Inflammatory macrophage (primary cell): ENCODE data around the gene KCTD16.

Experiments
- DNase-seq, 2 donors: peaks; one replicate each; pipeline ENCODE4 v3.0.0-alpha.2; 2020 to 2022

The KCTD16 gene

DNA sequence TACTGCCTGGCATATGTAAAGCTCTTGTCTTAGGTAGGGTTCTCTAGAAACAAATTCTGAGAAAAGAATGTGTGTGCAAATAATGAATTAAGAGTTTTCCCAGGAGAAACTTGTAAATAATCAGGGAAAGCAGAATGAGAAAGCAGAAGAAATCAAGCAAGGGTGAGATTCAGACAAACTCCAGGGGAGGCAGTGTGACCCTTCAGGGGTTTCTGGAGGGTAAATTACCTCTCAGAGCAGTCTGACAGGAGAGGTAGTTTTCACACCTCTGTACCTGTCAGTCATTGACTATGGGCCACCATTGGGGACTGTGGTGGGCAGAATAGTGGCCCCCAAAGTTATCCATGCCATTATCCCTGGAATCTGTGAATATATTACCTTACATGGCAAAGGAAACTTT lies 124.6 kb downstream of the KCTD16 start:
- DNase-seq, result no peak

DNA sequence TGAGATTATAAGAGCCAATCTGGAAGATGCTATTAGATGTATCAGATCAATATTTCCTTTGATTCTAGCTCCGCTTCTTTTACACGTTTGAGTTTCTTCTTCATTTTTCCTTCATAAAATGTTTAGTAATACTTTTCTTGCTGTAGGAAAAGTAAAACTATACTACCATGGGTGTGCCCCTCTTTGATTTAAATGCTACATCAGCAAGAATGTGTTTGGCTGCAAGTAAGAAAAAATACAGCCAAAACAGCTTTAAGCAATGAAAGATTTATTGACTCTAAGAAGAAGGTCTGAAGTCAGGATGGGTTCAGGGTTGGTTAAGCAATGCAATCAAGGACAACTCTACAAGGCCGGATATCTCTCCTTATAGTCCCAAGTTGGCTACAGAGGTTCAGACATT lies 126.4 kb downstream of the KCTD16 start:
- DNase-seq, result no peak

- DNase-seq, result no peak
Observed at GRCh38 chr5:144298658-144299057, 128.0 kb downstream of the KCTD16 start.

GRCh38 chr5:144304688-144305087 lies 134.0 kb downstream of the KCTD16 start:
- no peak for DNase-seq

GRCh38 chr5:144307736-144308135 lies 137.1 kb downstream of the KCTD16 start:
- DNase-seq, result no peak

DNA sequence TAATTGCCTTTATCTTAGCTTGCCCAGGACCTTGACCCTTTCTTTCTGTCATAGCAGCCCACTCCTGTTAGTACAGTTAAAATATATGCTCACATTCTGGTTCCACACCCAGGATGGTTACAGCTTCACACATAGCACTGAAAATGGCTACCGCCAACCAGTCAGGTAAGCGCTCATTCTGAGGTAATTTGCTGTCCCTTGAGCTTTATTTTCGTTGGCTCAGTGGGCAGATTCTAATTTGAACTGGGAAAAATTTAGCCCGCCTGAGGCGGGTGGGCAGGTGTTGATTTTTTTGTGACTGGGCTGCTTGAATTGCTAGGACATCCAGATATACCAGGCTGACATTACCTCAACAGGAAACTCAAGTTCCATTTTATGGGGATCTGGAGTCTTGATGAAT lies 137.5 kb downstream of the KCTD16 start:
- DNase-seq, result no peak

DNA sequence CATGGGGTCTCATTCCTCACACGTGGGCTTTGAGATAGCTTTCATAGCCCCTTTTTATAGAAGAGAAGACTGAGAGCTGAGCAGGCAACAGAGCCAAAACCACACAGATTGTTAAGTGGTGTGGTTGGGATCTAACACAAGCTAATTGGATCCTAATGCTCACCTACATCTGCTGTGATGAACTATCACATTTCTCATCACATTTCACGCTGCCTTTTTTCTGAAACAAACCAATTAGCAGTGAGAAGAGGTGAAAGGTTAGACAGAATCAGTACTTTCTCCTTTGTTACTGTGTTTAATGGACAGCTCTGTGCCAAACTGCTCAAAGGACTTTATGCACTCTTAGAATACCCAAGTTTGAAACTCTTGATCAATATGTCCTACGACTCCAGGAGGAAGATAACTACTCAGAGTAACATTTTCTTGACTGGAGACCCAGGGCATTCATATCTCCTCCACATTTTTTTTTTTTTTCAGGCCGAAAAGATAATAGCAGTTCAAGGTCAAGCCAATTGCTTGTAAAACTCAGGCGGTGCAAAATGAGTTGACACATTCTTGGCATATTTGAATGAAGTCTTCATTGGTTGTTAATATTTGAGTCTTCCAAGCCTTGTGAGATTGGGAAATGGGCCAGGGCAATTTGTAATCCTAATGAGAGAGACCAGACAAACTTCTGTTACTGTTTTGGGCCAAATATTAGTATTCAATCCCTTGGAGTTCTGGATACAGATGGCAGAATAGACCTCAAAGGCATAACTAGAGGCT lies 138.4 kb downstream of the KCTD16 start:
- no peak for DNase-seq

DNA sequence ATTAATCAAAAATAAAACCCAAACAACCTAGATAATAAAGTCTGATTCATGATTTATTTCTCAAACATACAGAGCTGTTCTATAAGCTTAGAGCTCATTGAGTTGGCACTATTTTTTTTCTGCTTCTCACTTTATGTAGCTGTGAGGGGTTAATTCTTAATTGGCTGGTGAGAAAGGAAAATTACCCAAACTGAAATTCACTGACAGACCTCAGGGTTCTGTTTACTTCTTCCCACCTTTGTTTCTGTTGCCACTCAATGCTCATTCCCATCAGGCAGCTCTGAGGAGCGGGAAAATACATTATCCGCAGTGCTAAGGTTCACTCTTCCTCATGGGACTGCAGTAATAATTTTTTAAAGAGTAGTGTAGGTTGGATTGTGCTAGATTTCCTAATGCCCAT lies 139.9 kb downstream of the KCTD16 start:
- no peak for DNase-seq

DNA sequence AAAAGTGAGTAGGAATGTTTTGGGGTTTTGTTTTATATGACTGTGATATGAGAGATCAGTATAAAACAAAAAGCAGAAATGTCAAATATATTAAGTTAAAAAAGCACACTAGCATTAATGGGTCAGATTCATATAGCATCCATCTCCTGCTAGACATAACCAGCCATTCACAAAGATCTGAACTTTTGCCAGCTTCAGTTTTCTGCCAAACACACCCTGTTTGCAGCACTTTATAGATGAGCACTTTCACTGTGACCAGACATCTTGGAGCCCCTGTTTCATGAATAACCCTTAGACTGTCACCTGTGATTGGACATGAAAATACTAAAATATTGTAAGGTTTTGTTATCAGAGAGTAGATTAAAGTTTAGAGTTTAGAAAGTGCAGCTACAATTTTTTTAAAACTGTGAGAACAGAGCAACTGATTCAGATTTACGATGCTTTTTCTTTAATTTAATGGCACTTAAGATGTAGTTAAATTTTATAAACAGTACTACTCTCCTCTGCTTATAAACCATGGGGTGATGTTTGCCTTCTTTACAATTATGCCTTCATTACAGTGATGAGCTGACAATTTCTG lies 142.6 kb downstream of the KCTD16 start:
- DNase-seq, result no peak

DNA sequence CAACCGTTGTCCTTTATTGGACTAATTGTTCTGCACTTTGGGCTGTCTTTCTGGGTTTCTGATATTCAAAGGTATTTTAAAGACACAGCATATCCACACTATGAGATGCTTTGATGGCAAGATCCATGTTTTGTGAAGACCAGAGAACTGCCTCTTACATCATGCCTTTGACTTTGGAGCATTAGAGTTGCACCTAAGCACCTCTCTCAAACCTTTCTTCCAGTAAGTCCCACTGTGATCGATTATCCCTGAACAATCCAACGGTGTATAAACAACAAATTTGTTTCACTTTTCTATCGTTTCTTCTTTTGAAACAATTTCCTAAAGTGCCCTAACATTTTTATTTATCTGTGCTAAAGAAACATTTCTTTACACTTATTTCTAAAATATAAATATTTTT lies 144.4 kb downstream of the KCTD16 start:
- no peak for DNase-seq

DNA sequence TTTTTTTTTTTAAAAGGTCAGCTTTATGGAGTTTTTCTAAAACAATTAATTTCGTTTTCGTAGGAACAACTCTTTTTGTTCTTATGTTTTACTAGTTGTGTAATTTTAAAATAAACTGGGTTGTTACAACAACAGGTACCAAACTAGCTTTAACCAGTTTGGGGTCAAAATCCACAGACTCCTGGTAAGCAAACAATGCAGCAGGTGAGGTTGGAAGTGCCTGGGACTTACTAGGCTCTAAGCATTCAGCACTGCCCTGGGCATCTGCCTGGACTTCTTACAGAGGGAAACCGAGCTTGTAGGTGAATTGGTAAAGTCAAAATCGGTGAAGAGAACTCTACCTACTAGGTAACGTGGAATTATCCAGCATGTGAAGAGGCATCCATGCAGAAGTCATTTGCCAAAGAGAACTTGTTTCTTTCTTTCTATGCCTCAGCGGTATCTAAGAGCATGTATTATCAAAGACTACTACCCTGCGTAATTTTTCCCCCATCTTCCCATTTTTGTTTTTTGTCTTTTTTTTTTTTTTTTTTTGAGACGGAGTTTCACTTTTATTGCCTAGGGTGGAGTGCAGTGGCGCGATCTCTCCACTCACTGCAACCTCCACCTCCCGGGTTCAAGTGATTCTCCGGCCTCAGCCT lies 145.4 kb downstream of the KCTD16 start:
- no peak for DNase-seq

GRCh38 chr5:144318011-144318410 lies 147.3 kb downstream of the KCTD16 start:
- no peak for DNase-seq

- DNase-seq, result no peak
Observed at GRCh38 chr5:144318460-144318859, 147.8 kb downstream of the KCTD16 start.

DNA sequence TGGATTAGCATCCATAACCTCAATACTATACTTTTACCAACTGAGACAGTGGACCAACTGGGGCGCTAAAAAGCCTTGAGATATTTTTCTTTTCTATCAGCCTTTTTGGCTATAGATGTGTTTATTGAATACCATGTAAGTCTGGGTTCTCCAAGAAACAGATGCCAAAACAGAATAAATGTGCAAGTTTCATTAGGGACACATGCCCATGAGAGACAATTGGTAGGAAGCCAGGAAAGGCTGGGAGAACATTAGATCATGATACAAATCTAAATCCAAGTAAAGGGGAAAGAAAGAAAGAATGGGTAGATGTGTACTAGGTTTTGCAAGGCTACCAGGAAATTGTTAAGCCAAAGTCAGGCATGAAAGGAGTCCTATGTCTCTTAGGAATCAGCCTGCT lies 152.5 kb downstream of the KCTD16 start:
- no peak for DNase-seq

- no peak for DNase-seq
Observed at GRCh38 chr5:144325532-144325931, 154.9 kb downstream of the KCTD16 start.

DNA sequence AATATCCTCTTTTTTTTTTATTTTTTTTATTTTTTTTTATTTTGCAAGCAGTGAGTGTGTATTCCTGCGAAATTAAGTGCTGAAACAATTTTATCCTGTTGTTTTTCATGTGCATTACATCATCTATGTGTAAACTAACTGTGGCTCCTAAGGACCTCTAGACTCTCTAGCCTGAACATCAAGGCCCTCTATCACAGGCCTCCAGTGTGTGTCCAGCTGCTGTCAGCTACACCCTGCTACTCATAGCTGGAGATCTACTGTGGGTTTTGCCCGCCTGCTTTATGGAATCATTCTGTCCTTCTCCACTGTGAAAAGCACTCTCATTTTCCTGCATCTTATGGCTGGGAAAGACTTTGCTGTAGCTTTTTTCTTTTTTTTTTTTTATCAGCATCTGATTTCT lies 157.8 kb downstream of the KCTD16 start:
- DNase-seq, result no peak

- no peak for DNase-seq
Observed at GRCh38 chr5:144328980-144329379, 158.3 kb downstream of the KCTD16 start.

DNA sequence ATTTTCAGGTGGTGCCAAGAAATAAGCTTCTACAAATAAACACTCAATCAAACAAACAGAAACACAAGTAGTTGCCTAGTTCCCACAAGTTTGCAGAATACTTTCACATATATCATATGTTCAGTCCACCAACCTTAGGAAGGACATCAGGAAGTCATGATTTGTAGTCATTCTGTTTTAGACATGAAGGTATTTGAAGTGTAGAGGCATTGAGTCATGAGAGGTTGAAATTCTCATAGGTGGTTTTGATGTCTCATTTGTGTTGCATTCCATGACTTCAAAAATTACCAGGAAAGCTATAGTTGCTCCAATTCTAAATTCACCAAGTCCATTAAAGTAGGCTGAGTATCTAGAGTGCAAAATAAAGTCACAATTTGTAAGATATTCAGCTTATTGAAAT lies 159.0 kb downstream of the KCTD16 start:
- no peak for DNase-seq

- no peak for DNase-seq
Observed at GRCh38 chr5:144331361-144331760, 160.7 kb downstream of the KCTD16 start.

DNA sequence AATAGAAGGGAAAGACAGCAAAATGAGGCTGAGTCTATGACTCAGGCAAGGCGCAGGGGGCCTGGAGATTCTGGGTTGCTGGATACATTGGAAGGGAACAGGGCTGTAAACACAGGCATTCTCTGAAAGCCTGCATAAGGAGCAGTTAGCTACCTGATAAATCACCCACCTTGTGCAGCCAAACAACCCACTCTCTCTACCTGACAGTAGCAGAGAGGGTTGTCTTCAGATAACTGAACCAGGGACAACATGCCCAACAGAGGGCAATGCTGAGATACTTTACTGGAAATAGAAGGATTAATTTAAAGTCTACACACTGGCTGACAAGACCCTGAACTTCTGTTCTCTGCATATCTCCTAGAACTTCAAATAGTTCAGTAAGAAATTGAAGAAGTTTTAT lies 161.6 kb downstream of the KCTD16 start:
- DNase-seq, result no peak

DNA sequence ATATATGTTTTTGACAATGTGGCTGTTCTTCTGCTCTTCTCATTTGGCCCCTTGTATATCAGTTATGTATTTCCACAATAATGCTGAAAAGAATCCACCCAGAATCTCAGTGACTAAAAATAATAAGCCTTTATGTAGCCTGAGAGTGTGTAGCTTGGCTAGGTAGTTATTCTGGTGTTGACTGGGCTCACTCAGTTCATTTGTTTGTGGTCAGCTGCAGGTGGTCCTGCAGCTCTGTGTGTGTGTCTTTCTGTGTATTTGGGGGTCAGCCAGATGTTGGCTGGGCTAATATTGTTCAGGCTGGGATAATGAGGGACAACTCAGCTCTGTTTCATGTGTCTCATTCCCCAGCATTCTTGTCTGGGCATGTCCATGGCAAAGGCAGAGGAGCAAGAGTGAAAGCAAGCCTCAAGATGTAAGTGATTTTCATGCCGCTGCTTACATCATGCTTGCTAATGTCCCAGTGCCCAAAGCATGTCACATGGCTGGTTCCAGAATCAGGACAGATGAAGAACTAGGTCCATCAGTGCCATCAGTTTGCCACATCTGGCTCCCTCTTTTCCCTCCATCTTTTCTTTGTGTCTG lies 162.8 kb downstream of the KCTD16 start:
- DNase-seq, result no peak

DNA sequence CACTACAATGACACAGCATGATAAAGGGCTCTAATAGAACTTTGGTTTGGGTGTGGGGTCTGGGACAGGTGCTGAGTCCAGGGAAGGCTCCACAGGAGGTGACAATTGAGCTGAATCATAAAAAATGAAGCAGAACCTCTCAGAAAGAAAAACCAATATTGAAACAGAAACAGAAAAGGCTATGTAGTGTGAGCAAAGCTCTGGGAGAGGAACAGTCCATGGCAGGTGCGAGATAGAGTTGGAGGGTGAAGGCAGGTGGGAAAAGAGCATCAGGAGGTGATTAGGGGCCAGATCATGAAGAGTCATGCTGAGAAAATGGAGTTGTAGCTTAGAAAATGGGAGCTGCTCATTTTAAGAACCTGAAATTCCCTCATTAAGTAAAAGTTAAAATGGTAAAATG lies 164.9 kb downstream of the KCTD16 start:
- DNase-seq, result no peak

DNA sequence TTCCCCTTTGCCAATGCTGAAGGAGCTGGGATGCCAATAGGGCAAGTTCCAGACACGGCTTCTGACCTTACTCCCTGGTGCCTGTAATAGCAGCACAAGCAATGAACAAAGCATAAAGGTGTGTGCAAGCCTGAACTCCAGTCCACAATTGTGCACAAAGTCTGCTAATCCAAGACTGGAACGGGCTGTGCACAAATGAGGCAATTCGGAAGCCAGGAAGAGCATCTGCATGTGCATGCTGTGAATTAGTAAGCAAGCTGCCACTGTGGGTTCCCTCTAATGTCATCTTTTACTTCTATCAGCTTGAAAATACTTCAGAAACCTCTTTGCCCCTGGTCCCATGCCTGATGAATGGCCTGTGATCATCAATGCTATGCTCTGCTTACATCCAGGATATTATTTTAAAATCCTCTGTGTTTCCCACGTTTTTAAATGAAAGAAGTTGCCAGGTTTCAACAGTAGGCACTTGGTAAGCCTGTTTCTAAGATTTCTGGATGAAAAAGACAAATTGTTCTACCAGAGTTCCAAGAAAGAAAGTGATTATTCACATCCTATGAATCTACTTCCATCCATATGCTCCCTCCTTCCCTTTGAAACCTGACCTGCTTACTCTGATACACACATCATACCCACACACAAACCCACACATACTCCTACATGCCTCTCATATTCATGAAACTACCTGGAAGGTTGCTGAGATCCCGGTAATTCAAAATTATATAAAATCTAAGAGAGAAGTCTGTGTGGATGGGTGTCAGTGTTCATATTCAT lies 165.7 kb downstream of the KCTD16 start:
- DNase-seq, result no peak
